Heart right ventricle (tissue), 16 donors: ENCODE measurements around the gene LMX1B. TPM values are rescaled to one million over a fixed set of nuclear protein-coding genes. Genes with fewer than 3 reads are reported as not detected.

ENCODE experiments used
- ATAC-seq, 8 donors: fragments of 200-7000 bp; cut with Tn5 transposase; one replicate each; pipeline ENCODE4 v1.9.1; 2020; ENCODE audit warnings: mild to moderate bottlenecking in 8 of 8, moderate library complexity in 8 of 8, moderate number of reproducible peaks in 1 of 8
- DNase-seq, 2 donors: peaks; one replicate each; pipeline ENCODE4 v3.0.0-alpha.2; 2020
- H3K27ac ChIP-seq, 10 donors: fragments of 200-600 bp; sonication (generic) in 2 of 10; one replicate each; pipeline versions ENCODE4 v1.5.0 to v1.8.0; 2020 to 2022; ENCODE audit warnings: mild to moderate bottlenecking in 3 of 10
- H3K27me3 ChIP-seq, 7 donors: fragments of 200-600 bp; one replicate each; pipeline ENCODE4 v1.8.0; 2021 to 2022; ENCODE audit warnings: mild to moderate bottlenecking in 2 of 7
- H3K36me3 ChIP-seq, 9 donors: fragments of 200-600 bp; sonication (generic) in 1 of 9; one replicate each; pipeline versions ENCODE4 v1.5.0 to v1.8.0; 2020 to 2022; ENCODE audit warnings: mild to moderate bottlenecking in 2 of 9
- H3K4me1 ChIP-seq, 9 donors: fragments of 200-600 bp; sonication (generic) in 1 of 9; one replicate each; pipeline versions ENCODE4 v1.5.0 to v1.8.0; 2020 to 2022; ENCODE audit warnings: mild to moderate bottlenecking in 4 of 9
- H3K4me3 ChIP-seq, 10 donors: fragments of 200-600 bp; sonication (generic) in 2 of 10; one replicate each; pipeline versions ENCODE4 v1.5.0 to v1.8.0; 2020 to 2022; ENCODE audit warnings: mild to moderate bottlenecking in 7 of 10, moderate library complexity in 2 of 10
- H3K9me3 ChIP-seq, 11 donors: fragments of 200-600 bp in 10 of 11; sonication (generic) in 2 of 11; one replicate each; pipeline versions ENCODE4 v1.5.0 to v1.8.0; 2013 to 2022; ENCODE audit warnings: mild to moderate bottlenecking in 2 of 11, control low read depth in 1 of 11, moderate library complexity in 1 of 11
- WGBS, 2 donors: extraction: QIAGEN DNeasy Blood & Tissue Kit; methylation state at CpG; one replicate each; pipeline ENCODE4 v1.1.7; 2013; ENCODE audit warnings: inconsistent platforms in 1 of 2; 5-methylcytosine and 5-hydroxymethylcytosine counted together
- intact Hi-C, 10 donors: fragments of 100-400 bp; cut with DNase I; formaldehyde crosslinking; loops; one replicate each; pipeline versions ENCODE4 v1.11.1 to v1.14.2; 2022
- polyA plus RNA-seq, 2 donors: library from polyadenylated mRNA; stranded (reverse); fragments of 200-250 nt; gene quantifications; one replicate each; pipeline ENCODE4 v1.2.3, GENCODE V29; 2013
- total RNA-seq, 10 donors: library from RNA; stranded (reverse); fragmentation: NEBNext Ultra II Directional in 3 of 10; extraction: Animal tissue kit (Norgen Biotek cat#: 25700) in 3 of 10; gene quantifications; one replicate each; pipeline versions ENCODE4 v1.2.1 to v1.2.4, GENCODE V29; 2021 to 2023
- TF ChIP-seq, protein P1 (sequence below), 9 donors: fragments of 200-600 bp; sonication (generic) in 2 of 9; IDR thresholded peaks; one replicate each; pipeline versions ENCODE4 v1.5.0 to v1.8.0; 2021 to 2022; ENCODE audit warnings: antibody characterized with exemption in 9 of 9, mild to moderate bottlenecking in 5 of 9, moderate library complexity in 1 of 9
- donor health status: Arrhythmogenic right ventricular cardiomyopathy.
- donor health status: ischemic (EF 13 %, LVEDD 7.1; RV severe dilation, severe dysfunction).
- donor health status: healthy with polysubstance abuse.
- donor health status: DM: no; HTN: yes; CAD: no.
- donor health status: DM: no; HTN: no; CAD: no.
- donor health status: ischemic (EF 25% LVEDD 6.9; RV normal size, moderate dysfunction).
- donor health status: ischemic (EF 25% LVEDD 5.7; RV mildly dilated, moderate dysfunction).
- donor health status: healthy.
- donor health status: DM: yes; HTN: yes; CAD: no.
- donor health status: Ischemic cardiomyopathy.
- donor health status: ischemic (EF 35%, LVEDD 5.7; RV mildly dilated, moderate dysfunction).
- donor health status: nonischemic (EF 11% LVEDD 7.7; RV severe dilation, severe dysfunction).
- donor health status: DM: yes; HTN: yes; CAD: no.
- donor health status: PGD.
- donor health status: ischemic (EF 29% LVEDD 5.4; RV normal size, mild dysfunction).
- donor health status: nonischemic (EF 23%, LVEDD 6.1; RV moderate dilation, normal function).

LMX1B gene
- total and polyA plus RNA-seq, 12 donors: 0.25 to 0.97 (median 0.37) TPM

DNA sequence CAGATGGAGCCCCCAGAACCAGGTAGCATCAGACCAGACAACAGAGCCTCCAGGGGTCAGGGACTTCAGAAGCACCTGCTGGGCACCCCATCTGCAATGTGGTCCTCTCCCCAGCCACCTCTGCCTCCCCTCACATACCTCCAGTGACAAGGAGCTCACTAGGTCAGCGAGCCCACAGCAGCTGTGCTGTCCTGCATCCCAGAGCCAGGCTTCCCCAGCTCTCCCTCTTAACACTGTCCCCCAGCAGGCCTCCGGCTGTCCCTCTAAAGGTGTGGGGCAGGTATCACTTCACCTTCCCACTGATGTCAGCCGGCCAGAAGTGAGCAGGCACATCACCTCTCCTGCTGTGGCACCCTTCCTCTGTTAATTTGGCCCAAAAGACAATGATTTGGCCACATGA lies 83.6 kb downstream of the LMX1B start:
- Histone ChIP-seq H3K27ac (no peak overlapping the region), H3K27me3 (peaks cover 3 to 27% (median 13%) of the 10 kb centered on the region in 7 donors), H3K4me3 (no peak overlapping the region), H3K4me1 (no peaks in the 10 kb centered on the region), H3K9me3 (no peaks in the 10 kb centered on the region), H3K36me3 (no peaks in the 10 kb centered on the region)
- no peak for ATAC-seq
- WGBS, 2 donors: 79 to 83% methylated on average over 3 of the region's 3 CpGs
- intact Hi-C loops: loop anchor here in 2 of 10 donors (10.0 kb wide), 2 partner anchors 83 to 193 kb away; partner anchors contain the start of gene LMX1B (in 1 of the 2)
- TF ChIP-seq, protein P1, sequence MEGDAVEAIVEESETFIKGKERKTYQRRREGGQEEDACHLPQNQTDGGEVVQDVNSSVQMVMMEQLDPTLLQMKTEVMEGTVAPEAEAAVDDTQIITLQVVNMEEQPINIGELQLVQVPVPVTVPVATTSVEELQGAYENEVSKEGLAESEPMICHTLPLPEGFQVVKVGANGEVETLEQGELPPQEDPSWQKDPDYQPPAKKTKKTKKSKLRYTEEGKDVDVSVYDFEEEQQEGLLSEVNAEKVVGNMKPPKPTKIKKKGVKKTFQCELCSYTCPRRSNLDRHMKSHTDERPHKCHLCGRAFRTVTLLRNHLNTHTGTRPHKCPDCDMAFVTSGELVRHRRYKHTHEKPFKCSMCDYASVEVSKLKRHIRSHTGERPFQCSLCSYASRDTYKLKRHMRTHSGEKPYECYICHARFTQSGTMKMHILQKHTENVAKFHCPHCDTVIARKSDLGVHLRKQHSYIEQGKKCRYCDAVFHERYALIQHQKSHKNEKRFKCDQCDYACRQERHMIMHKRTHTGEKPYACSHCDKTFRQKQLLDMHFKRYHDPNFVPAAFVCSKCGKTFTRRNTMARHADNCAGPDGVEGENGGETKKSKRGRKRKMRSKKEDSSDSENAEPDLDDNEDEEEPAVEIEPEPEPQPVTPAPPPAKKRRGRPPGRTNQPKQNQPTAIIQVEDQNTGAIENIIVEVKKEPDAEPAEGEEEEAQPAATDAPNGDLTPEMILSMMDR (IDR thresholded peaks at IDR 0.05): no peak
- DNase-seq: no peak

DNA sequence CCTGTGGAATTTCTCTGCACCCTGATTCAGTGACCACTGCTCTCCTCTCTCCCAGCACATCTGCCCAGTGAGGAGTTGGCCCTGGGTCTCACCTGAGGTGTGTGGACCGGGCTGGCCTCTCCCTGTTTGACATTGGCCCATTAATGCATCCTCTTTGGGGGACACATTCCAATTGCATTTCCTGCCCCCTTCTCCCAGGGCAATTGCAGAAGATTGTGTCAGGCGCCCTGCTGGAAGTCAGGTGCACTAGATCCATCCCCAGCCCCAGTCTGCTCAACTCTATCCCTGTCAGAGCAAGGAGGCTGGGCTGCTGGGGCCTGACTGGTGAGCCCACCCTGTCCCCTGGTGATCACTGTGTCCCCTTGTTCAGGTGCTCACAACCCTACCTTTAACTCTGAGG lies 84.5 kb downstream of the LMX1B start:
- Histone ChIP-seq H3K27ac (no peak overlapping the region), H3K36me3 (no peaks in the 10 kb centered on the region), H3K27me3 (peaks cover 11 to 36% (median 22%) of the 10 kb centered on the region in 7 donors), H3K4me3 (no peak overlapping the region), H3K4me1 (no peaks in the 10 kb centered on the region), H3K9me3 (no peaks in the 10 kb centered on the region)
- 81 to 91% methylated on average over 2 of the region's 2 CpGs for WGBS, 2 donors
- ATAC-seq: no peak
- DNase-seq: no peak
- intact Hi-C loops: loop anchor here in 2 of 10 donors (10.0 kb wide), 2 partner anchors 83 to 193 kb away; partner anchors contain the start of gene LMX1B (in 1 of the 2)
- TF ChIP-seq, protein P1 (IDR thresholded peaks at IDR 0.05): no peak

DNA sequence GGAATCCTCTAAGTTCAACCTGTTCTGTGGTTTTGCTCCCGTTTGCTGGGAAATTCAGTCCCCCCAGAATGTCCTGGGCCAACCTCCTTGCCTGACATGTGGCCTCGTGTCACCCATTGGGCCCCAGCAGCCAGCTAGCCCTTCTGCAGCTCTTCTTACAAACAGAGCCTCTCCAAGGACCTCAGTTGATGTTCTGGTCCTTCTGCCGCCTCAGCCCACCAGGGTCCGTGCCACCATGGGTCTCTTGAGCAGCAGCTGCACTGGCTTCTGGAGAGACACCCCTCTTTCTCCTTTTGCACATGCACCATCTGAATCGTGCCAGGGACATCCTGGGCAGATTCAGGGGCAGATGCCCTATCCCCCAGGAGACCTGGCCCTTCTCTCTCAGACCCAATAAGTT lies 85.0 kb downstream of the LMX1B start:
- TF ChIP-seq, protein P1 (IDR thresholded peaks at IDR 0.05): no peak
- no peak for ATAC-seq
- no peak for DNase-seq
- Histone ChIP-seq H3K4me3 (no peak overlapping the region), H3K36me3 (no peaks in the 10 kb centered on the region), H3K9me3 (no peaks in the 10 kb centered on the region), H3K27me3 (peaks cover 11 to 41% (median 27%) of the 10 kb centered on the region in 7 donors), H3K4me1 (no peaks in the 10 kb centered on the region), H3K27ac (no peak overlapping the region)
- 77% methylated on average over 5 of the region's 5 CpGs for WGBS, 2 donors
- intact Hi-C loops: loop anchor here in 2 of 10 donors (10.0 kb wide), 2 partner anchors 84 to 194 kb away; partner anchors contain the start of gene LMX1B (in 1 of the 2)

DNA sequence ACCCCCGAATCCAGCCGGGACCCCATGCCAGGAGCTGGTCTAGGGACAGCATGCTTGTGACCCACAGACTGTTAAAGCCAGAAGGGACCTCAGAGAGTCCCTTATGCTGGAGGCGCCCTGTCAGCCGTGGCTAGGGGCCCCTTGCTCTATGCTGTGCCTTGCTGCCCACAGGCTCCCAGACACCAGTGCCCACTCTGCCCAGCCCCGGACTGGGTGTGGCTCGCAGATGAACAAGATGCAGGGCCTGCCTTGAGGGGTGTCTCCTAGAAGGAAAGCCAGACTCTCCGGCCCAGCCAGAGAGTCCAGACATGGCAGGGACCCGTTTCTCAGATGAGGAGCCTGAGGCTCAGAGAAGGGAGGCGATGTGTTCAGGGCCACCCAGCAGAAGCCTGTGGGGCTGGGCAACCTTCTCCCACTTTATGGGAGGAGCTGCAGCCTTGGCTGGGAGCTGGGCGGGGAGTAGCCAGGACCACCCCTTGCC lies 85.7 kb downstream of the LMX1B start:
- no peaks in the 10 kb centered on the region for H3K9me3 ChIP-seq
- TF ChIP-seq, protein P1 (IDR thresholded peaks at IDR 0.05): no peak
- 81 to 84% methylated on average over 10 of the region's 10 CpGs for WGBS, 2 donors
- no peaks in the 10 kb centered on the region for H3K36me3 ChIP-seq
- H3K27ac ChIP-seq: no peak overlapping the region
- no peak overlapping the region for H3K4me3 ChIP-seq
- DNase-seq (no peak), ATAC-seq (no peak)
- H3K4me1 ChIP-seq: peaks cover 0 to 2% (median 1%) of the 10 kb centered on the region in 9 donors
- peaks cover 11 to 47% (median 34%) of the 10 kb centered on the region in 7 donors for H3K27me3 ChIP-seq
- intact Hi-C loops: loop anchor here in 2 of 10 donors (10.0 kb wide), 2 partner anchors 85 to 195 kb away; partner anchors contain the start of gene LMX1B (in 1 of the 2)
